NCI-H69 (cell line): ENCODE data around the gene PEX7.
A peak's percentile ranks its signal among the peaks of the same experiment; 100 is the strongest.
"Not testable (repeated sequence)": the region's sequence is repeated elsewhere in the genome, so short reads cannot be mapped to it uniquely, and the experiment has no call there.

Source experiments
- DNase-seq: peaks from one replicate; lab custom pipeline; 2025; lab: John Stamatoyannopoulos, UW

PEX7 gene

DNA sequence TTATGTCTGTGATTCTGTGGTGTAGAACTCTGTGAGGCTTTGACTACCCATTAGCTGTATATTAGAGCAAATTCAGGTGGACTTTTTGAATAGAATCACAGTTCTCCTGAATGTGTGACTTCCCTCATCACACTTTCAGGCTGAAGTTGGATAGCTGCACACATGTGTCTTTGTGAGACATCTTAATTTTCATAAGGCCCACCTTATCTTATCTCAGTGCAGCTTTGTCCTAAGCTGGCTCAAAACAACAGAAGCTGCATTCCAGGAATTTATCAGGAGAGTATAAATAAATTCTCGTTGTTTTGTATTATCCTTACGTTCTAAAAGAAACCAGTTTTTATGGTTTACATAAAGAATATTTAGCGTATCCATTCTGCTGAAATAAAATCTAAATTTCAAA lies 73.5 kb downstream of the PEX7 start:
- no peak for DNase-seq

DNA sequence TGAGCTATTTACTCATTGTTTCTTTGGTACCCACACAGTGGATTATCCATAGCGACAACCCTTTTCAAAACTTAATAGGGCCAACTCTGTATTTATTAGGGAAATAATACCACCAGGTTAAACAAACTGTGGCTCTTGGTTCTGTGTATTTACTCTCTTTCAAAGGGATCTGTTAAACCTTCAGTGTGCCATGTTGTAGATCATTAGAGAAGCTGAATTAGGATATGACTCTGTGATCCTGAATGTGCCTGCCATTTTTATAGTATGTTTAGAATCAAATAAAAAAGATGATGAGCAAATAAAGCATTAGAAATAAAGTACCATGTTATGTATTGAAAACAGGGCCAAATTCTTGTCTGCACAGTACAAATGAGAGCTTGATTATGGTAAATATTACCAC lies 74.7 kb downstream of the PEX7 start:
- peak; percentile 33 for DNase-seq

DNA sequence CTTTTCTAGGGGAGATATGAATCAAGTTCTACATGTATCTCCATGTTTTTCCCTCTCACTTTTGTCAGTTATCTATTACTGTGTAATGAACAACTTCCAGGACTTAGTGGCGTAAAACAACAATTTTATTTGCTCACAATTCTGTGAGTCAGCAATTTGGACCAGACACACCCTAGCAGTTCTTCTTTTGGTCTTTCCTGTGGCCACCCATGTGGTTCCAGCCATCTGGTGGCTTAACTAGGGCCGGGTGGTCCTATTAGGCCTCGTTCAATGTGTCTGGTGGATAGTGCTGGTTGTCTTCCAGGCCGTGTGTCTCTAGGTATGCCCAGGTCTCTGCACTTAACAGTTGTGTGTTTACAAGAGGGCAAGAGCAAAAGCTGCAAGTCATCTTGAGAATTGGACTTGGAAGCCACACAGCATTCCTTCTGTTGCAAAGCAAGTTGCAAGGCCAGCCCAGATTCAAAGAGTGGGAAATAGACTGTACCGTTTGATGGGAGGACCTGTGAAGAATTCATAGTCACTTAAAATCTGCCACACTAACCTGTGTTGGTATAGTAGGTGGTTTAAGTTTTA lies 78.9 kb downstream of the PEX7 start:
- DNase-seq: no peak

DNA sequence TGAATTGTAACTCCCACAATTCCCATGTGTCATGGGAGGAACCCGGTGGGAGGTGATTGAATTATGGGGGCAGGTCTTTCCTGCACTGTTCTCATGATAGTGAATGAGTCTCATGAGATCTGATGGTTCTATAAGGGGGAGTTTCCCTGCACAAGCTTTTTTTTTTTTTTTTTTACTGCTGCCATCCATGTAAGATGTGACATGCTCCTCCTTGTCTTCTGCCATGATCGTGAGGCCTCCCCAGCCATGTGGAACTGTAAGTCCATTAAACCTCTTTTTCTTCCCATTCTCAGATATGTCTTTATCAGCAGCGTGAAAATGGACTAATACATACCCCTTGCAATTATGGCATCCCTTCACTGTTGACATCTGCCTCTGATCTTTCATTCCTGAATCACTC lies 82.1 kb downstream of the PEX7 start:
- DNase-seq: not testable (repeated sequence)

DNA sequence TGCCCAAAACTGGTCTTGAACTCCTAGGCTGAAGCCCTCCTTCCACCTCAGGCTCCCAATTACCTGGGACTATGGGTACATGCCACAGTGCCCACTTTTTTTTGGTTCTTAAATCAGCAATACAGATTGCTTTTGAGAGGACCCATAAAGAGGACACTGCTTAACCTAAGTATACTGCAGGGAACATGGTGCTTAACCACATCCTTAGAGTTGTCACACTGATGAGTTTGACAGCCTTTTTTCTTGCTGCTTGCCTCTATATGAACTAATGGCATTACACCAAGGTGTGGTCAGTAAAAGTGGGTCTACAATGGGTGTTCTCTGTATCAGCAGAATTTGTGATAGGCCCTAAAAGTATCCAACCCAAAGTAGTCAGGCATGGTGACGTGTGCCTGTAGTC lies 92.6 kb downstream of the PEX7 start:
- DNase-seq: no peak

DNA sequence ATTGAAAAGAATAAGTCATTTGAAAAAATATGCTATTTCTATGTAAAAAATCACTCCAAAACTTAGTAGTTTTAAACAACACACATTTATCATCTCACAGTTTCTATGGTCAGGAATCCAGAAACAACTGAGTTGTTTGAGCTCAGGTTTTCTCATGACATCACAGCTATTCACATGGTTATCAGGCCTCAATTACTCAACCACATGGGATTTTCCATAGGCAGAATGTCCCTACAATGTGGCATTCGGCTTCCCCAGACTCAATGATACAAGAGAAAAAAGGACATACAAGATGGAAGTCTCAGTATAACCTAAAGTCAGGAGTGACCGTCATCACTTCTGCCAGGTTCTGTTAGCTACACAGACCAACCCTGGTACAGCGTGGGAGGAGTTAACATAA lies 96.3 kb downstream of the PEX7 start:
- peak; percentile 31 for DNase-seq

DNA sequence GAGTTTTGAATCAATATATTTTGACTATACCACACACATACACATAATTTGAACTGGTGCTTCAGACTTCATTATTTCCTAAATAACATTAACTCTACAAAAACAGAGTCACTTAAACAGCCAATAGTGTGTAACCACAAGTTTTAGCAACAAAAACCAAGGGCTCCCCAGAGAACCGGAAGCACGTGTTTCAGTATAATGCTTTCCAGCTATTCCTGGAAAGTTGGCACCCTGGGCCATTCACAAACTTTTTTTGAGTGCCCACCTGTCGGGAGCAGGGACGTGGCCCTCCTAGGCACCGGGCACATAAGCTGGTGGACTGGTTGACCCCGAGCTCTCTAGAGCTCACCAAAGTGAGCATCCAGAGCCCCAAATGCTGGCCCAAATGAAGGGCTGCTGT lies 97.8 kb downstream of the PEX7 start:
- DNase-seq: peak; percentile 43

DNA sequence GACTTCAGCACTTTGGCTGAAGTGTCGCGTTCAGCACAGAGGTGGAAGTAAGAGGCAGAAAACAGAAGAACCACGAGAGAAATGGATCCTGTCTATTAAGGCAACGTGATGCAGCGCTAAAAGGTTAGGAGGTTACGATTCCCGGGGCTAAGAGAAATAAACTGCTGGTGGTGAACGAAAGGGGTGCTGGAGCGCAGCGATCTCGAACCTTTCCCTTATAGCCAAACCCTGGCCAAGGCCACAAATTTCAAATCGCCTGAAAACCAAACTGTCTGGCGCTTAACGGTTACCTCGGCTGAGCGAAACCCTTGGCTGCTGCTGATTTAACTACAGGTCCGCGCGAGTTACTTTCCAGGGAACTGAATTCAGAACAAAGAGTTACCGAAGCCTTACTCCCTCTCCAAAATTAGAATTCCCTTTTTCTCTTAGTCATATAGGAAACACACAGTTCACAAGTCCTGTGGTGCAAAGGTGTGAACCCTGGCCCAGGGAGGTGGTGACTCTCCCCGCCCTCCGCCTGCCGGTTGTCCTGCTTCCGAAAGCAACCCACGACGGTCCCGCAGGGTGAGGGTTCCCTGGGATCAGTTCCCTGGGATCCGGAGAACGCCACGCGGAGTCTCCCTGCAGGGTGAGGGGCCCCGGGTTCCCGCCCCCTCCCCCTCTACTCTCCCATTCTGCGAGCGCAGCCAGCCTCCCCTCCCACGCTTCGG lies 98.4 kb downstream of the PEX7 start:
- peak; percentile 81 for DNase-seq

DNA sequence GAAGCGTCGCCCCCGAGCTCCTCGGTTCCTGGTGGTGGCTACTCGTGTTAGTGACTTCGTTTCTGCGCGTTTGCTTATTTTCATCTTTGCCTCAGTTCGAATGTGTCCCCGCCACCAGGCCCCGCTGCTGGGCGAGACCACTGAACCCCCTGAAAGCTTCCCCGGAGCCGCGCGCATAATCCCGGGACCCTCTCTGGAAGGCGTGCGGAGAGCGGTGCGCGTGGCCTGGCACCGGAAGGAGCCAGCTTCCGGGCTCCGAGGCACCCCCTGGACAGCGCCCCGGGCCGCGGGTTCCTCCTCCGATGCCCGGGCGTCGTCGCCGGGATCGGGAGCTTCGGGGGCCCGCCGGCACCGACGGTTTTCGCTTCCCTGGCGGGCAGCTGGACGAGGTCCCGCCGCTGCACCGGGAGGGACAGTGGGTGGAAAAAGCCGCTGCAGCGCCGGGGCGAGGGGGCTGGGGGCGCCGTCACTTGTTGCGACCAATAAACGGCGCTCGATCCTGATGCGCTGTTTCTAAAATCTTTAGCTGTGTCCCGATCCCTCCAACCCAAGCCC lies 99.1 kb downstream of the PEX7 start:
- DNase-seq: peak; percentile 83

DNA sequence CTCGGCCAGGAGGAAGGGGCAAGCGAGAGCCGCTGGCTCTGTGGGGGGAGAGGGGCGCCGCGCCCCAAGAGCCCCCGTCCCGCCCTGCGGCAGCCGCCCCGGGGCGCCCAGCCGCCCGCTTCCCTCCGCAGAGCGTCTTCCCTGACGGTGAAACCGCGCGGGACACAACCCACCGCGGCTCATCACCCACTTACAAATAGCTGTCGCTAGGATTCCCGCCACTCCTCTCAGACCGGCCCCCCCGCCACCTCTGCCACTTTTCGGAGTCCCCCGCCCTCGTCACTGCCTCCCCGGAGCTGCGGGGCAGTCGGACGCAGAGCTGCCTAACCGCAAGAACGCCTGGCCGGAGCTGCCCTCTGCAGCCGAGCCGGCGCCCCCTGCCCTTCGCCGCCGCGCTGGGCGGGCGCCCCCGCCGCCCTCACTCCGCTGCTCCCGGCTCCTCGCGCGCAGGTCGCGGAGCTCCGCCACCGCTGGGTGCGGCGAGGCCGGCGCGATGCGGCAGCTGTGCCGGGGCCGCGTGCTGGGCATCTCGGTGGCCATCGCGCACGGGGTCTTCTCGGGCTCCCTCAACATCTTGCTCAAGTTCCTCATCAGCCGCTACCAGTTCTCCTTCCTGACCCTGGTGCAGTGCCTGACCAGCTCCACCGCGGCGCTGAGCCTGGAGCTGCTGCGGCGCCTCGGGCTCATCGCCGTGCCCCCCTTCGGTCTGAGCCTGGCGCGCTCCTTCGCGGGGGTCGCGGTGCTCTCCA lies 99.7 kb downstream of the PEX7 start, which contains the start of gene SLC35D3:
TSS of gene SLC35D3 (plus strand) at position 366 of the 749 bp plus-strand sequence. CDS start at position 494, 128 bp downstream.
- peak; percentile 83 for DNase-seq

DNA sequence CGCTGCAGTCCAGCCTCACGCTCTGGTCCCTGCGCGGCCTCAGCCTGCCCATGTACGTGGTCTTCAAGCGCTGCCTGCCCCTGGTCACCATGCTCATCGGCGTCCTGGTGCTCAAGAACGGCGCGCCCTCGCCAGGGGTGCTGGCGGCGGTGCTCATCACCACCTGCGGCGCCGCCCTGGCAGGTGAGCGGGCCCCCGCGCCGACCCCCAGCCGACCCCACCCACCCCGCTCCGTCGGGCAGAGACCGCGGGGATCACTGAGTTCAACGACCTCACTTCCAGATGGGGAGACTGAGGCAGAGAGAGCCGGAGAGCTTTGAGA lies 100.3 kb downstream of the PEX7 start:
- peak; percentile 79 for DNase-seq

DNA sequence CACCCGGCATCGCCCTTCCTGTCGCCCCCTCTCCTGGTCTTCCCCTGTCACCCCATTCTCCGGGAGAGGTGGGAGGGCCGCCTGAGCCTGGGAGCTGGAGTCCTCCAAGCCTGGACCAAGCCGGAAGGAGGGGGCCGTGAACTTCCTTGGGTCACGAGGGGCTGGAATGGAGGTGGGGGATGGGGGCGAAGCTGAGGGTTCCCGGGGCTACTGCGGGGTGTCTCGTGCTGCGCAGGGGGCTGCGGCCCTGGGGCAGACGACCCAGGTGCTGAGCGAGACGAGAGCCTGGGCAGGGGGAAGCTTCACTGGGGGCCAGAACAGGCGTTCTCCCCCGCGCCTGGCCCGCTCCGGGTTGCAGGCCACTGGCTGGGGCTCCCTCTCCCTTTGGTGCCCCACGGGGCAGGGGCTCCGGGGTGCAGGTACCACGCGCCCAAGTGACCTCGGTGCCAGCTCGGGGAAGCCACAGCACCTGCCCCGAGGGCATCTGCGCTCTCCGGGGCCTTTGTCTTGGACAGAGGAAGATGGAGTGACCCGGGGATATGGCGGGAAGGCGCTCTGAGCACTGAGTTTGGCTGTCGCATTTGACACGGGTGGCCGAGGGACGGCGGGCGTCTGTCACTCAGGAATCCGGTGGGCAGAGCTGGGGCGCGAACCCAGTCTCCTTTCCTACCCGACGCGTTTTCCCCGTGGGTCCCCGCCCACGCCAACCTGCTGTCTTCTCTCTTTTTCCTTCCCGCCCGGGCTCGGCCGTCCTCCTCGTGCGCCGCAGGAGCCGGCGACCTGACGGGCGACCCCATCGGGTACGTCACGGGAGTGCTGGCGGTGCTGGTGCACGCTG lies 100.9 kb downstream of the PEX7 start:
- peak; percentile 20 for DNase-seq

DNA sequence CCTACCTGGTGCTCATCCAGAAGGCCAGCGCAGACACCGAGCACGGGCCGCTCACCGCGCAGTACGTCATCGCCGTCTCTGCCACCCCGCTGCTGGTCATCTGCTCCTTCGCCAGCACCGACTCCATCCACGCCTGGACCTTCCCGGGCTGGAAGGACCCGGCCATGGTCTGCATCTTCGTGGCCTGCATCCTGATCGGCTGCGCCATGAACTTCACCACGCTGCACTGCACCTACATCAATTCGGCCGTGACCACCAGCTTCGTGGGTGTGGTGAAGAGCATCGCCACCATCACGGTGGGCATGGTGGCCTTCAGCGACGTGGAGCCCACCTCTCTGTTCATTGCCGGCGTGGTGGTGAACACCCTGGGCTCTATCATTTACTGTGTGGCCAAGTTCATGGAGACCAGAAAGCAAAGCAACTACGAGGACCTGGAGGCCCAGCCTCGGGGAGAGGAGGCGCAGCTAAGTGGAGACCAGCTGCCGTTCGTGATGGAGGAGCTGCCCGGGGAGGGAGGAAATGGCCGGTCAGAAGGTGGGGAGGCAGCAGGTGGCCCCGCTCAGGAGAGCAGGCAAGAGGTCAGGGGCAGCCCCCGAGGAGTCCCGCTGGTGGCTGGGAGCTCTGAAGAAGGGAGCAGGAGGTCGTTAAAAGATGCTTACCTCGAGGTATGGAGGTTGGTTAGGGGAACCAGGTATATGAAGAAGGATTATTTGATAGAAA lies 101.7 kb downstream of the PEX7 start:
- peak; percentile 44 for DNase-seq

DNA sequence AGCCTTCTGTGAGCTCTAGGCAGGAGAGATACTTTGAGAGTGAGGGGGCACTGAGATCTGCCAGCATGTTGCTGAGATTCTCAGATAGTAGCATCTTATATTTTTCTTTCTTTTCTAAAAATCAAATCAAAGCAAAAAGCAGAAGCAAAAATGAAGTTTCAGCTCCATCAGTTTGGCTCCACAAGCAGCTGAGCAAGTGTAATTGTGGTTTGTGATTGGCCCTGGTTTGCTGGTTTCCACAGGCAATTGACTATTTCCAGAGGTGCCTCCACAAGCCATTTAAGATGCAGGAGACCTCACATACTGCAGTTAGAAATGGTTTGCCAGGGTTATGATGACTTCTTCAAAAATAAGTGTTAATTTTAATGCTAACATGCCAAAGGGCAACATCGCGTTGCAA lies 104.0 kb downstream of the PEX7 start:
- no peak for DNase-seq

DNA sequence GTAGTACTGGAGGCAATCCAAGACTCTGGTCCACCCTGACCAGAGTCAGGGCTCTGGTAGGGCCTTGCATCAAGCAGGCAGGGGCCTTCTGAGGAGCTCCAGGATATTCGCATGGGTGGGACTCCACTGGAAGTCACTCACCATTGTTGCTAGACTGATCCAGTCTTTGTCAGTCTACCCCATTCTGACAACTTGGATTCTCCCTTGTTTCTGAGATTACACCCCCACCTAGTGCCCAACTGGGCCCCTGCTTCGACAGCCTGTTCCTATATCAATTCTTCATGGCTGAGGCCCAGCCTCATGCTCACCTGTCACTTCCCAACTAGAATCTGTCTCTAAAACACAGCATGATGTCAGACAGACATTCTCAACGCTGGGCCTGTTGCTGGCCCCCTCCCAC lies 104.9 kb downstream of the PEX7 start:
- peak; percentile 47 for DNase-seq

DNA sequence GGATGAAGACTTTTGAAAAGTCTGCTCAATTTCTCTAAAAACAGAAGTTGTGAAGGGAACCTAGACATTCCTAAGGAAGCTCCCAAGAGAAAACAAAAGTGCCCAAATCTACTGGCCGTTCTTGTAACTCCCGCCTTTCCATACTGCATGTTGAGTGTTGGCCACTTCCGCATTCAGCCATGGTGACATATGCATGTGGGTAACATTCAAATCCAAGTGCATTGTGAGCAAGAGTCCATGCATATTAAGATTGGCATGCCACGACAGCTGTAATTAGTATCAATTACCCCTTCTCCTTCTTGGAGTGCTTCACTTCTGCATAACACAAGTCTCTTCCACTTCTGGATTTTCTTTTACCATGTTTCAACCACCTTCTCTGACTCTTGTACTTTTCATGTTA lies 108.1 kb downstream of the PEX7 start:
- no peak for DNase-seq

DNA sequence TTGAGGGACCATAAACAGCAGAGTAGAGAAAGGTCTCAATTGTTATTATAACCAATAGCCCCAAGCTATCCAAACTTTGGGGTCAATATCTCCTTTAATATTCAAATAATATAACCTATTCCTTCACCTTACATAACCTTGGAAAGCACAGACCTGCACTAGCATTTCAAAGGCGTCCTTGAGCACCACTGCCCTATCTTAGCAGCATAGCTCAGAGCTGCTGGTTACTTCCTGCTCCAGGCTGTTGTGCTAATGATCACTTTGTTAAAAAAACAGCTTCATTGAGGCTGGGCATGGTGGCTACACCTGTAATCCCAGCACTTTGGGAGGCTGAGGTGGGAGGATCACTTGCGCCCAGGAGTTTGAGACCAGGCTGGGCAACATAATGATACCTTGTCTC lies 110.2 kb downstream of the PEX7 start:
- no peak for DNase-seq

DNA sequence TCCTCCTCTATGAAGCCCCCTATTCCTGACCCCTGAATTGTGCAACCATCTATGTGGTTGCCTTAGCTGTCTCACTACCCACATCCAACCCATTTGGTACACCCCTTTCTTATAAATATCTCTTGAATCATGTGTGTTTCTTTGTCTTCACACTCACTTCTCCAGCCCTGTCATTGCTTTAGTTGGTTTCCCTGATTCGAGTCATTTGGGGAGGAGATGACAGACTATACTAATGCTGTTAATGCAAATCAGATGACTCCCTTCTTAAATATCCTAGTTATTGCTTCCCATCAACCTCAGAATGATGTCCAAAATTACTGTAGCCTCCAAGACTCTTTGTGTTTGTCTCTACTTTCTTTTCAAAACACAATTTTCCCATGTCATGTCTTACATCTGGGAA lies 122.7 kb downstream of the PEX7 start:
- no peak for DNase-seq

DNA sequence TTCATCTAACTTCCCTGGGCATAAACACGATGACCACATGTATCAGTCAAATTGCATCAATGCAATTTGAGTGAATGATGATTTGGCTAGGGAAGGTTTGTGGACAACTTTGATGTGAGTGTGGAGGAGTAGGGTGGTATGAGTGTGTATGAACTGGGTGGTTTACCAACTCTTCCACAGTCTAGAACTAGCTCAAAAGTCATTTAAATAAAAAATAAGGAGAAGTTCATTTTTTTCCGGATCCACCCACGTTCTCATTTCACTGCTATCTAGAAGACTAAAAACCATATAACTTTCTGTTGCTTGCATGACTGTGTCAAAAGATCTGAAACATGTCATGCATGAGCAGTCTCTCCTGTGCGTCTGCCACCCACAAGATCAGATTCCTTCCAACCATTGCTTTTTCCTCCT lies 123.3 kb downstream of the PEX7 start:
- DNase-seq: no peak

DNA sequence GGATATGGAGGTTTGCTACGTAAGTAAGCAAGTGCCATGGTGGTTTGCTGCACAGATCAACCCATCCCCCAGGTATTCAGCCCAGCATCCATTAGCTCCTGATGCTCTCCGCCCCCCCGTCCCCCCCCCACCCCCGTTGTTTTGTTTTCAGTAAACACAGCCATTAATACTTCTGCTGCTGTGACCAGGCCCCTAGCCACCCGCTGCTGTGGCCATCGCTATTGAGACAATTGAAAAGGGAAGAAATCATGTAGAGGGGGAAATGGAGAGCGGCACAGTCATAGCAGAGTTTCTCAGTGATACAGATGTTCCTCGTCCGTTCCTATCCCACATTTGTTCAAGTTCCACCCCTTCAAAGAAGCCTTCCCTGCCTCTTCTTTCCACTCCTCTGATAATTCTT lies 124.6 kb downstream of the PEX7 start:
- DNase-seq: no peak

DNA sequence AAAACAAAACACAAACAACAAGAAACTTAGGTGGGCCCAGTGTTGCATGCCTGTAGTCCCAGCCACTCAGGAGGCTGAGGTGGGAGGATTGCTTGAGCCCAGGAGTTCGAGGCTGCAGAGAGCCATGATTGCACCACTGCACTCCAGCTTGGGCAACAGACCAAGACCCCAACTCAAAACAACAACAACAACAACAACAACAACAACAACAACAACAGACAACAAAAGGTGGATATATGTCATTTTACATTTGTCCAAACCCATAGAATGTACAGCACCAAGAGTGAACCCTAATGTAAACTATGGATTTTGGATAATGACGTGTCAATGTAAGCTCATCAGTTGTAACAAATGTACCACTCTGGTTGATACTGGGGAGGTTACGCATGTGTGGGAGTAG lies 127.6 kb downstream of the PEX7 start:
- not testable (repeated sequence) for DNase-seq
